IMR-90 (cell line): ENCODE measurements around the gene DHRS3. TPM values are rescaled to one million over a fixed set of nuclear protein-coding genes. Genes with fewer than 3 reads are reported as not detected.

Experiments
- ATAC-seq: fragments of 200-7000 bp; cut with Tn5 transposase; 2 replicates; pipeline ENCODE4 v1.9.1; 2020; ENCODE audit warnings: low read depth, mild to moderate bottlenecking, moderate library complexity
- BruUV-seq: library from RNA; stranded (reverse); fragments of 400-500 nt; replicated peaks from 2 replicates; lab custom pipeline; 2021; lab: Mats Ljungman, UMichigan
- CTCF ChIA-PET: fragments of 300-600 bp; formaldehyde crosslinking; extraction: SDS; loops from one replicate; lab custom pipeline; 2021; ENCODE audit warnings: antibody characterized with exemption; lab: Yijun Ruan, JAX
- POLR2A ChIA-PET: fragments of 300-600 bp; sonication (Branson Sonifier 250); formaldehyde crosslinking; loops from one replicate; lab custom pipeline; 2022; ENCODE audit warnings: antibody characterized with exemption; ENCODE audit not compliant: unreplicated experiment; lab: Charles Lee
- DNase-seq: peaks from one replicate; pipeline ENCODE4 v3.0.0; 2013
- H2AFZ ChIP-seq: replicated peaks from 2 replicates; pipeline ENCODE3; 2013; ENCODE audit warnings: low read length, mild to moderate bottlenecking; ENCODE audit not compliant: poor library complexity
- H2AK5ac ChIP-seq: 2 replicates; pipeline ENCODE4 v1.6.1; 2013; ENCODE audit warnings: low read depth, low read length, inconsistent platforms
- H2AK9ac ChIP-seq: replicated peaks from 2 replicates; pipeline ENCODE3; 2013; ENCODE audit warnings: mild to moderate bottlenecking, low read depth, low read length, moderate library complexity; ENCODE audit not compliant: poor library complexity
- H2BK120ac ChIP-seq: 2 replicates; pipeline ENCODE4 v1.6.1; 2013; ENCODE audit warnings: low read depth, low read length, inconsistent platforms
- H2BK15ac ChIP-seq: 3 replicates; pipeline ENCODE4 v1.6.1; 2013; ENCODE audit warnings: low read depth, low read length, inconsistent platforms
- H2BK20ac ChIP-seq: 2 replicates; pipeline ENCODE4 v1.6.1; 2013; ENCODE audit warnings: low read depth, mild to moderate bottlenecking, inconsistent platforms, low read length, moderate library complexity
- H2BK5ac ChIP-seq: 2 replicates; pipeline ENCODE4 v1.6.1; 2013; ENCODE audit warnings: mild to moderate bottlenecking, low read depth, low read length, inconsistent platforms; ENCODE audit not compliant: poor library complexity, severe bottlenecking
- H3K14ac ChIP-seq: replicated peaks from 2 replicates; pipeline ENCODE4 v1.6.1; 2013; ENCODE audit warnings: low read depth, low read length, inconsistent platforms
- H3K18ac ChIP-seq: 2 replicates; pipeline ENCODE4 v1.6.1; 2013; ENCODE audit warnings: low read depth, low read length, control low read depth
- H3K23ac ChIP-seq: 2 replicates; pipeline ENCODE4 v1.6.1; 2013; ENCODE audit warnings: low read depth, low read length, inconsistent platforms
- H3K27ac ChIP-seq: 2 replicates; pipeline ENCODE4 v1.5.1; 2013; ENCODE audit warnings: mild to moderate bottlenecking, control low read depth, low read length; ENCODE audit not compliant: insufficient read depth
- H3K27me3 ChIP-seq: 2 replicates; pipeline ENCODE4 v1.6.1; 2013; ENCODE audit warnings: low read length; ENCODE audit not compliant: control insufficient read depth, insufficient read depth
- H3K36me3 ChIP-seq: 2 replicates; pipeline ENCODE4 v1.6.1; 2013; ENCODE audit warnings: low read length, mixed read lengths; ENCODE audit not compliant: control insufficient read depth, insufficient read depth
- H3K4ac ChIP-seq: 2 replicates; pipeline ENCODE4 v1.6.1; 2013; ENCODE audit warnings: low read depth, low read length, inconsistent platforms
- H3K4me1 ChIP-seq: 2 replicates; pipeline ENCODE4 v1.6.1; 2013; ENCODE audit warnings: low read length, mixed read lengths; ENCODE audit not compliant: control insufficient read depth, insufficient read depth
- H3K4me2 ChIP-seq: 2 replicates; pipeline ENCODE4 v1.6.1; 2013; ENCODE audit warnings: low read depth, mild to moderate bottlenecking, control low read depth, low read length, moderate library complexity
- H3K4me3 ChIP-seq: 2 replicates; pipeline ENCODE4 v1.5.1; 2013; ENCODE audit warnings: low read depth, mild to moderate bottlenecking, control low read depth, low read length, moderate library complexity; ENCODE audit not compliant: insufficient read depth
- H3K56ac ChIP-seq: 2 replicates; pipeline ENCODE4 v1.6.1; 2013; ENCODE audit warnings: low read length, inconsistent platforms; ENCODE audit not compliant: insufficient read depth; ENCODE audit errors: extremely low read depth
- H3K79me1 ChIP-seq, 2 experiments: 2 replicates each; pipeline ENCODE4 v1.6.1; 2013; ENCODE audit warnings: low read length in 2 of 2, inconsistent platforms in 1 of 2, low read depth in 1 of 2
- H3K9ac ChIP-seq: 2 replicates; pipeline ENCODE4 v1.6.1; 2013; ENCODE audit warnings: low read depth, low read length, control low read depth
- H3K9me1 ChIP-seq: 2 replicates; pipeline ENCODE4 v1.6.1; 2013; ENCODE audit warnings: low read length, inconsistent platforms; ENCODE audit not compliant: insufficient read depth
- H3K9me3 ChIP-seq: 2 replicates; pipeline ENCODE4 v1.6.1; 2013; ENCODE audit warnings: low read length; ENCODE audit not compliant: control insufficient read depth, insufficient read depth
- H4K20me1 ChIP-seq: 2 replicates; pipeline ENCODE4 v1.6.1; 2013; ENCODE audit warnings: low read length, inconsistent platforms; ENCODE audit not compliant: insufficient read depth
- H4K5ac ChIP-seq: 2 replicates; pipeline ENCODE4 v1.6.1; 2013; ENCODE audit warnings: mild to moderate bottlenecking, low read depth, low read length, control low read depth
- H4K8ac ChIP-seq, 2 experiments: 2 replicates each; pipeline ENCODE4 v1.6.1; 2013; ENCODE audit warnings: low read depth in 2 of 2, low read length in 2 of 2, control low read depth in 1 of 2, inconsistent platforms in 1 of 2
- H4K91ac ChIP-seq: 2 replicates; pipeline ENCODE4 v1.6.1; 2013; ENCODE audit warnings: low read depth, low read length, inconsistent platforms; ENCODE audit not compliant: insufficient read depth
- BHLHE40 ChIP-seq: fragments of 150-350 bp; IDR thresholded peaks from 2 replicates; pipeline ENCODE4 v1.6.1; 2016; ENCODE audit warnings: mild to moderate bottlenecking, low read depth, low read length
- CEBPB ChIP-seq: IDR thresholded peaks from 2 replicates; pipeline ENCODE4 v1.6.1; 2012; ENCODE audit warnings: low read depth, low read length, improper control_type of control experiment
- CHD1 ChIP-seq: IDR thresholded peaks from 2 replicates; pipeline ENCODE4 v1.6.1; 2012; ENCODE audit warnings: low read depth, low read length, improper control_type of control experiment
- CTCF ChIP-seq: conservative IDR thresholded peaks from 2 replicates; pipeline ENCODE4 v1.5.1; 2012; ENCODE audit warnings: mild to moderate bottlenecking, low read depth, low read length, improper control_type of control experiment
- MAZ ChIP-seq: IDR thresholded peaks from 2 replicates; pipeline ENCODE4 v1.6.1; 2012; ENCODE audit warnings: low read depth, mild to moderate bottlenecking, low read length, improper control_type of control experiment, moderate library complexity, borderline replicate concordance
- MXI1 ChIP-seq: IDR thresholded peaks from 2 replicates; pipeline ENCODE4 v1.6.1; 2012; ENCODE audit warnings: low read depth, mild to moderate bottlenecking, low read length, moderate library complexity, borderline replicate concordance
- NFE2L2 ChIP-seq: fragments of 150-350 bp; IDR thresholded peaks from 2 replicates; pipeline ENCODE4 v1.6.1; 2016; ENCODE audit warnings: low read depth, mild to moderate bottlenecking, low read length
- POLR2A ChIP-seq: IDR thresholded peaks from 2 replicates; pipeline ENCODE4 v1.6.1; 2012; ENCODE audit warnings: mild to moderate bottlenecking, low read depth, low read length
- RAD21 ChIP-seq: IDR thresholded peaks from 2 replicates; pipeline ENCODE4 v1.6.1; 2012; ENCODE audit warnings: low read length, improper control_type of control experiment
- RFX5 ChIP-seq: IDR thresholded peaks from 2 replicates; pipeline ENCODE4 v1.8.0; 2012; ENCODE audit warnings: low read depth, mild to moderate bottlenecking, low read length, moderate library complexity
- SMC3 ChIP-seq: fragments of 150-350 bp; IDR thresholded peaks from 2 replicates; pipeline ENCODE4 v1.6.1; 2016; ENCODE audit warnings: low read depth, mild to moderate bottlenecking, antibody characterized with exemption, low read length, moderate library complexity
- USF2 ChIP-seq: fragments of 150-350 bp; IDR thresholded peaks from 2 replicates; pipeline ENCODE4 v1.6.1; 2017; ENCODE audit warnings: mild to moderate bottlenecking, antibody characterized with exemption, low read length, low read depth
- WGBS, 2 experiments: methylation state at CpG; one replicate each; pipeline versions ENCODE4 v1.1.5 to v1.1.7; 2013; ENCODE audit warnings: missing lambda C conversion rate in 2 of 2; ENCODE audit not compliant: insufficient read length in 1 of 2; ENCODE audit errors: extremely low coverage in 2 of 2; 5-methylcytosine and 5-hydroxymethylcytosine counted together
- dilution Hi-C: fragments of 300-500 bp; cut with HindIII; formaldehyde crosslinking; loops from one replicate; pipeline ENCODE4 v1.14.3; 2018; ENCODE audit warnings: low sequenced_read_pairs; ENCODE audit not compliant: unreplicated experiment
- in situ Hi-C: fragments of 300-500 bp; cut with MboI; formaldehyde crosslinking; loops from 3 replicates; pipeline ENCODE4 v1.14.3; 2019; ENCODE audit warnings: low sequenced_read_pairs, inconsistent platforms, mixed read lengths
- intact Hi-C: fragments of 100-400 bp; cut with micrococcal nuclease; formaldehyde crosslinking; loops from 2 replicates; pipeline ENCODE4 v1.10.0; 2022
- polyA plus RNA-seq, 3 experiments: library from polyadenylated mRNA; depleted of rRNA; stranded (reverse); fragments of >200 nt; gene quantifications; 2 replicates each; pipeline ENCODE4 v1.2.3, GENCODE V29; 2012; ENCODE audit warnings: low replicate concordance in 1 of 3
- total RNA-seq: library from RNA; depleted of rRNA; stranded (reverse); fragments of >200 nt; gene quantifications from 2 replicates; pipeline ENCODE4 v1.2.3, GENCODE V29; 2012

The DHRS3 gene
- total and polyA plus RNA-seq, 2 of the 4 experiments (the other 2 are of a cell fraction), result 11.2 to 14.5 TPM

GRCh38 chr1:12591267-12591938 is 26.6 kb downstream of the DHRS3 start (continued):
- no peak for TF ChIP-seq RFX5

- Histone ChIP-seq H3K56ac (no peak overlapping the region), H3K36me3 (peaks cover 6% of the 10 kb centered on the region; the same call in 1 of the 2 replicates), H3K9me3 (no peaks in the 10 kb centered on the region), H3K4ac (no peak overlapping the region), H3K4me3 (no peak overlapping the region), H3K79me1 (peaks cover 0 to 9% of the 10 kb centered on the region in 2 experiments; a peak in 1 of 4 replicates), H2BK5ac (no peak overlapping the region), H3K18ac (no peak overlapping the region), H2BK120ac (no peak overlapping the region), H2AK5ac (no peak overlapping the region), H3K27me3 (no peaks in the 10 kb centered on the region), H2BK20ac (no peak overlapping the region), H3K4me2 (no peak overlapping the region), H4K8ac (no peak overlapping the region), H4K20me1 (no peaks in the 10 kb centered on the region), H2BK15ac (no peak overlapping the region), H4K5ac (no peak overlapping the region), H3K27ac (no peak overlapping the region), H3K9ac (no peak overlapping the region), H3K4me1 (peaks cover 2% of the 10 kb centered on the region), H2AFZ (no peak overlapping the region), H3K14ac (no peak overlapping the region), H3K23ac (no peak overlapping the region), H3K9me1 (peaks cover 6% of the 10 kb centered on the region; the same call in 1 of the 2 replicates), H2AK9ac (no peak overlapping the region), H4K91ac (no peak overlapping the region)
- intact Hi-C loops, result no loop called here
- CTCF ChIA-PET, result interaction anchor here (0.8 kb wide), 1 partner anchor 267 kb away, joined by 3 read pairs; no protein-coding TSS in a partner anchor
- dilution Hi-C loops, result no loop called here
- ATAC-seq (no peak), DNase-seq (no peak)
- TF ChIP-seq RAD21, result no peak
- TF ChIP-seq POLR2A, result no peak
- no peak for TF ChIP-seq MAZ
- TF ChIP-seq CEBPB, result no peak
- TF ChIP-seq MXI1, result no peak
- TF ChIP-seq BHLHE40, result no peak
- TF ChIP-seq CTCF, result no peak
- TF ChIP-seq NFE2L2, result no peak
- TF ChIP-seq SMC3, result no peak
- TF ChIP-seq USF2, result no peak
- no peak for TF ChIP-seq CHD1
- in situ Hi-C loops, result no loop called here
- 48% methylated on average over 4 of the region's 8 CpGs; no CpG with 5 or more reads in 1 of the 2 experiments for WGBS, 2 experiments
- BruUV-seq, result no TSS peak
- POLR2A ChIA-PET, result no interaction called here
These were observed 29.3 kb downstream of the DHRS3 start for GRCh38 chr1:12588695-12589094.
